ENCODE measurements around the gene CIART. TPM values are rescaled to one million over a fixed set of nuclear protein-coding genes. Genes with fewer than 3 reads are reported as not detected.

CIART gene
- total and polyA plus RNA-seq, 2 experiments from 2014 or later = 1.8 to 7.1 TPM

DNA sequence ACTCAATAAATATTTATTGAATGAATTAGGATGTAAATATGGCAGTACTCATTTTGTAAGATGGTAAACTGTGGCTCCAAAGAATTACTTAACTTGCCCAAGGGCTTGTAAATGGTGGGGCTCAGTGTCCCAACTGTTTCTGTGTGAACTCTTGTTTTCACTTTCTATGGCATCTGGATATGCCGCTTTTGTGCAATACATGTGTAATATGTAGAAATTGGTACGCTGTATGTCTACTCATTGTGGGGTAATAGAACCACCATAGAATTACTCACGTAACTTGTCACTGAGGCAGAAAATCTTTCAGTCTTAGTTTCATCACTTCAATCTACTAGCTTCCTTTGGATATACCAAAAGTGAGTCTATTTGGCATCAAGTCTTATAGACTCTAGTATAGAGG is 40.0 kb downstream of the CIART start:
- Histone ChIP-seq H3K36me3 (replicated peaks; ENCODE audit: insufficient read depth, low read depth) (peaks cover 10% of the 10 kb centered on the region), H4K20me1 (ENCODE audit: insufficient read depth, poor library complexity, severe bottlenecking) (no peaks in the 10 kb centered on the region), H3K9me3 (ENCODE audit: low read depth) (no peaks in the 10 kb centered on the region), H2AFZ (no peak overlapping the region), H3K27me3 (no peaks in the 10 kb centered on the region), H3K27ac (peak overlapping the region; percentile 85), H3K79me2 (peaks cover 46% of the 10 kb centered on the region), H3K4me3 (peak overlapping the region; percentile 74), H3K4me2 (peak overlapping the region; percentile 83), H3K4me1 (ENCODE audit: insufficient read depth) (no peaks in the 10 kb centered on the region), H3K9me2 (replicated peaks; ENCODE audit: insufficient read depth) (no peaks in the 10 kb centered on the region)
- no peak for DNase-seq (ENCODE audit: low spot score)
- 92% methylated on average over 3 of the region's 3 CpGs for WGBS (ENCODE audit: low lambda C conversion rate, missing lambda C conversion rate)
- no peak for TF ChIP-seq EZH2 (IDR thresholded peaks at IDR 0.05; ENCODE audit: borderline replicate concordance)
- TF ChIP-seq, protein P1, sequence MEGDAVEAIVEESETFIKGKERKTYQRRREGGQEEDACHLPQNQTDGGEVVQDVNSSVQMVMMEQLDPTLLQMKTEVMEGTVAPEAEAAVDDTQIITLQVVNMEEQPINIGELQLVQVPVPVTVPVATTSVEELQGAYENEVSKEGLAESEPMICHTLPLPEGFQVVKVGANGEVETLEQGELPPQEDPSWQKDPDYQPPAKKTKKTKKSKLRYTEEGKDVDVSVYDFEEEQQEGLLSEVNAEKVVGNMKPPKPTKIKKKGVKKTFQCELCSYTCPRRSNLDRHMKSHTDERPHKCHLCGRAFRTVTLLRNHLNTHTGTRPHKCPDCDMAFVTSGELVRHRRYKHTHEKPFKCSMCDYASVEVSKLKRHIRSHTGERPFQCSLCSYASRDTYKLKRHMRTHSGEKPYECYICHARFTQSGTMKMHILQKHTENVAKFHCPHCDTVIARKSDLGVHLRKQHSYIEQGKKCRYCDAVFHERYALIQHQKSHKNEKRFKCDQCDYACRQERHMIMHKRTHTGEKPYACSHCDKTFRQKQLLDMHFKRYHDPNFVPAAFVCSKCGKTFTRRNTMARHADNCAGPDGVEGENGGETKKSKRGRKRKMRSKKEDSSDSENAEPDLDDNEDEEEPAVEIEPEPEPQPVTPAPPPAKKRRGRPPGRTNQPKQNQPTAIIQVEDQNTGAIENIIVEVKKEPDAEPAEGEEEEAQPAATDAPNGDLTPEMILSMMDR (IDR thresholded peaks at IDR 0.05; ENCODE audit: poor library complexity) = no peak
- no peak for TF ChIP-seq EZH2phosphoT487 (IDR thresholded peaks at IDR 0.05; ENCODE audit: low read depth, severe bottlenecking, unreplicated experiment)

DNA sequence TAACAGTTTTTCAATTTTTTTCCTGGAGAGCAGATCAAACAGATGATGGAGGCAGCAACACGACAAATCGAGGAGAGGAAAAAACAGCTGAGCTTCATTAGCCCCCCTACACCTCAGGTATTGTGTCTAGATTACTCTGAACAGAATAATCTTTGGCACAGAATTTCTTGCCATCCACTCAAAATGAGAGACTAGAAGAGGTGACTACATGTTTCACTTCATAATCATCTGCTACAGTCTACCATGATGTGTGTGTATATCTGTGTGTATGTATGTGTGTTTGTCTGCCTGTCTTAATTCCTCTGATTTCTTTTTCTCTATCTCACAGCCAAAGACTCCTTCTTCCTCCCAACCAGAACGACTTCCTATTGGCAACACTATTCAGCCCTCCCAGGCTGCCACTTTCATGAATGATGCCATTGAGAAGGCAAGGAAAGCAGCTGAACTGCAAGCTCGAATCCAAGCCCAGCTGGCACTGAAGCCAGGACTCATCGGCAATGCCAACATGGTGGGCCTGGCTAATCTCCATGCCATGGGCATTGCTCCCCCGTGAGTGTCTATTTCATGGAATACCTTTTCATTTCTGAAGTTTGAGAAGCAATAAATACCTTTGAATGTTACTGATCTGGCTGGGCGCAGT is 50.4 kb downstream of the CIART start:
- Histone ChIP-seq H3K4me3 (no peak overlapping the region), H3K4me1 (ENCODE audit: insufficient read depth) (no peaks in the 10 kb centered on the region), H4K20me1 (ENCODE audit: insufficient read depth, poor library complexity, severe bottlenecking) (no peaks in the 10 kb centered on the region), H3K27ac (no peak overlapping the region), H3K4me2 (no peak overlapping the region), H2AFZ (no peak overlapping the region), H3K27me3 (no peaks in the 10 kb centered on the region), H3K9me3 (ENCODE audit: low read depth) (no peaks in the 10 kb centered on the region), H3K9me2 (replicated peaks; ENCODE audit: insufficient read depth) (no peaks in the 10 kb centered on the region), H3K79me2 (no peaks in the 10 kb centered on the region), H3K36me3 (replicated peaks; ENCODE audit: insufficient read depth, low read depth) (no peaks in the 10 kb centered on the region)
- WGBS (ENCODE audit: low lambda C conversion rate, missing lambda C conversion rate) = 92% methylated on average over 7 of the region's 7 CpGs
- TF ChIP-seq EZH2phosphoT487 (IDR thresholded peaks at IDR 0.05; ENCODE audit: low read depth, severe bottlenecking, unreplicated experiment) (no peak), EZH2 (IDR thresholded peaks at IDR 0.05; ENCODE audit: borderline replicate concordance) (no peak)
- TF ChIP-seq, protein P1 (IDR thresholded peaks at IDR 0.05; ENCODE audit: poor library complexity) = no peak
- no peak for DNase-seq (ENCODE audit: low spot score)

Small RNA genes within 50 kb of the gene (small RNA-seq; reads per million reads assigned to genes)
- 0.19 reads per million for gene RNU2-17P

Other genes with a start within 250 kb of the CIART start
- 35.8 and 37.1 TPM in 2 replicates for gene VPS45, start 214.8 kb upstream of the CIART start, total RNA-seq
- 23.8 and 26.7 TPM in 2 replicates for gene VPS45, start 214.8 kb upstream of the CIART start, polyA plus RNA-seq
- gene PLEKHO1, start 132.6 kb upstream of the CIART start, total RNA-seq = 12.1 and 23.7 TPM in 2 replicates
- 33.0 and 38.2 TPM in 2 replicates for gene PLEKHO1, start 132.6 kb upstream of the CIART start, polyA plus RNA-seq
- 18.2 and 26.1 TPM in 2 replicates for gene ANP32E, start 46.4 kb upstream of the CIART start, total RNA-seq
- 20.0 and 21.5 TPM in 2 replicates for gene ANP32E, start 46.4 kb upstream of the CIART start, polyA plus RNA-seq
- 2.4 and 4.6 TPM in 2 replicates for gene CA14, start 24.8 kb upstream of the CIART start, total RNA-seq
- gene CA14, start 24.8 kb upstream of the CIART start, polyA plus RNA-seq = 6.0 and 7.3 TPM in 2 replicates
- 145 and 148 TPM in 2 replicates for gene APH1A, start 13.5 kb upstream of the CIART start, total RNA-seq
- 52.1 and 54.1 TPM in 2 replicates for gene APH1A, start 13.5 kb upstream of the CIART start, polyA plus RNA-seq
- 11.3 and 15.4 TPM in 2 replicates for gene C1orf54, start 9.8 kb upstream of the CIART start, total RNA-seq
- 7.2 and 16.5 TPM in 2 replicates for gene C1orf54, start 9.8 kb upstream of the CIART start, polyA plus RNA-seq
- 41.9 and 43.1 TPM in 2 replicates for gene MRPS21, start 11.3 kb downstream of the CIART start, total RNA-seq
- gene MRPS21, start 11.3 kb downstream of the CIART start, polyA plus RNA-seq = 82.5 and 88.4 TPM in 2 replicates
- gene PRPF3, start 39.0 kb downstream of the CIART start, total RNA-seq = 31.4 and 36.6 TPM in 2 replicates
- gene PRPF3, start 39.0 kb downstream of the CIART start, polyA plus RNA-seq = 36.0 and 39.5 TPM in 2 replicates
- 14.0 and 16.5 TPM in 2 replicates for gene RPRD2, start 81.6 kb downstream of the CIART start, total RNA-seq
- gene RPRD2, start 81.6 kb downstream of the CIART start, polyA plus RNA-seq = 15.7 and 18.8 TPM in 2 replicates
- 9.1 and 10.1 TPM in 2 replicates for gene TARS2, start 204.9 kb downstream of the CIART start, total RNA-seq
- 18.2 and 19.2 TPM in 2 replicates for gene TARS2, start 204.9 kb downstream of the CIART start, polyA plus RNA-seq
- 1.0 and 3.0 TPM in 2 replicates for gene ECM1, start 225.6 kb downstream of the CIART start, total RNA-seq
- 7.1 and 8.8 TPM in 2 replicates for gene ECM1, start 225.6 kb downstream of the CIART start, polyA plus RNA-seq
- not detected in 2 replicates for gene FALEC, start 233.2 kb downstream of the CIART start, total RNA-seq
- gene FALEC, start 233.2 kb downstream of the CIART start, polyA plus RNA-seq = 0.39 TPM in 1 of 2 replicates, not detected in the other

Data from hepatocyte (in vitro differentiated cells).